OCI-LY3 (cell line): ENCODE data around the gene P3R3URF.

ENCODE experiments used
- H2AFZ ChIP-seq: fragments of 200-600, 300-600 bp; shearing (Covaris generic); 2 replicates; pipeline ENCODE4 v1.6.0; 2014; ENCODE audit warnings: antibody characterized with exemption, low read depth, low read length
- H3K27ac ChIP-seq: fragments of 200-600, 300-600 bp; sonication (generic); 2 replicates; pipeline ENCODE4 v1.5.1; 2014; ENCODE audit warnings: mild to moderate bottlenecking, low read length, moderate library complexity, mixed read lengths
- H3K27me3 ChIP-seq: fragments of 200-600, 300-600 bp; sonication (generic); 2 replicates; pipeline ENCODE4 v1.6.1; 2014; ENCODE audit warnings: low read depth, low read length, mixed read lengths
- H3K36me3 ChIP-seq: fragments of 200-600, 300-600 bp; sonication (generic); replicated peaks from 2 replicates; pipeline ENCODE3; 2014; ENCODE audit warnings: low read depth, low read length, mixed read lengths
- H3K4me1 ChIP-seq: fragments of 300-600, 200-600 bp; sonication (generic); 2 replicates; pipeline ENCODE4 v1.6.1; 2014; ENCODE audit warnings: low read length, mixed read lengths
- H3K4me2 ChIP-seq: fragments of 200-600, 300-600 bp; sonication (generic); 2 replicates; pipeline ENCODE4 v1.6.1; 2014; ENCODE audit warnings: low read length, mixed read lengths
- H3K4me3 ChIP-seq: fragments of 300-600, 200-600 bp; sonication (generic); 2 replicates; pipeline ENCODE4 v1.5.1; 2014; ENCODE audit warnings: antibody characterized with exemption, mild to moderate bottlenecking, low read length, moderate library complexity
- H3K79me2 ChIP-seq: fragments of 300-600, 200-600 bp; shearing (Covaris generic); 2 replicates; pipeline ENCODE4 v1.6.1; 2014; ENCODE audit warnings: mild to moderate bottlenecking, low read length, mixed read lengths
- H3K9ac ChIP-seq: fragments of 300-600, 200-600 bp; shearing (Covaris generic); 2 replicates; pipeline ENCODE4 v1.6.0; 2014; ENCODE audit warnings: mild to moderate bottlenecking, low read length, moderate library complexity
- H3K9me3 ChIP-seq: fragments of 200-600, 300-600 bp; shearing (Covaris generic); 2 replicates; pipeline ENCODE4 v1.6.1; 2014; ENCODE audit warnings: low read length, mixed read lengths; ENCODE audit not compliant: insufficient read depth
- H4K20me1 ChIP-seq: fragments of 200-600, 300-600 bp; sonication (generic); 2 replicates; pipeline ENCODE4 v1.6.1; 2016; ENCODE audit warnings: low read length, mixed read lengths; ENCODE audit not compliant: insufficient read depth
- EZH2phosphoT487 ChIP-seq: fragments of 200-600 bp; shearing (Covaris generic); IDR thresholded peaks from 2 replicates; pipeline ENCODE4 v1.6.1; 2018; ENCODE audit warnings: antibody characterized with exemption, mixed run types, low read depth
- TF ChIP-seq, protein P1 (sequence below): fragments of 200-600, 300-600 bp; sonication (generic); IDR thresholded peaks from 2 replicates; pipeline ENCODE4 v1.5.1; 2014; ENCODE audit warnings: antibody characterized with exemption, low read length, low read depth

The P3R3URF gene

GRCh38 chr1:46128344-46128743 lies 47.9 kb downstream of the P3R3URF start:
- peaks cover 7% of the 10 kb centered on the region; the same call in 1 of the 2 replicates for H3K4me1 ChIP-seq
- no peaks in the 10 kb centered on the region; the same call in 1 of the 2 replicates for H3K79me2 ChIP-seq
- H3K27me3 ChIP-seq, result no peaks in the 10 kb centered on the region
- no peak overlapping the region for H3K9ac ChIP-seq
- H4K20me1 ChIP-seq, result no peaks in the 10 kb centered on the region
- H2AFZ ChIP-seq, result no peak overlapping the region
- no peaks in the 10 kb centered on the region for H3K9me3 ChIP-seq
- no peaks in the 10 kb centered on the region for H3K36me3 ChIP-seq
- no peak overlapping the region for H3K27ac ChIP-seq
- TF ChIP-seq, protein P1, sequence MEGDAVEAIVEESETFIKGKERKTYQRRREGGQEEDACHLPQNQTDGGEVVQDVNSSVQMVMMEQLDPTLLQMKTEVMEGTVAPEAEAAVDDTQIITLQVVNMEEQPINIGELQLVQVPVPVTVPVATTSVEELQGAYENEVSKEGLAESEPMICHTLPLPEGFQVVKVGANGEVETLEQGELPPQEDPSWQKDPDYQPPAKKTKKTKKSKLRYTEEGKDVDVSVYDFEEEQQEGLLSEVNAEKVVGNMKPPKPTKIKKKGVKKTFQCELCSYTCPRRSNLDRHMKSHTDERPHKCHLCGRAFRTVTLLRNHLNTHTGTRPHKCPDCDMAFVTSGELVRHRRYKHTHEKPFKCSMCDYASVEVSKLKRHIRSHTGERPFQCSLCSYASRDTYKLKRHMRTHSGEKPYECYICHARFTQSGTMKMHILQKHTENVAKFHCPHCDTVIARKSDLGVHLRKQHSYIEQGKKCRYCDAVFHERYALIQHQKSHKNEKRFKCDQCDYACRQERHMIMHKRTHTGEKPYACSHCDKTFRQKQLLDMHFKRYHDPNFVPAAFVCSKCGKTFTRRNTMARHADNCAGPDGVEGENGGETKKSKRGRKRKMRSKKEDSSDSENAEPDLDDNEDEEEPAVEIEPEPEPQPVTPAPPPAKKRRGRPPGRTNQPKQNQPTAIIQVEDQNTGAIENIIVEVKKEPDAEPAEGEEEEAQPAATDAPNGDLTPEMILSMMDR, result no peak
- TF ChIP-seq EZH2phosphoT487, result no peak
- H3K4me3 ChIP-seq, result no peak overlapping the region
- H3K4me2 ChIP-seq, result no peak overlapping the region
